Keratinocyte (primary cell): Measurements from ENCODE around the gene MRGPRF.

Experiments used
- CTCF ChIP-seq, 3 experiments: IDR thresholded peaks in 1 of 3; conservative IDR thresholded peaks in 1 of 3; optimal IDR thresholded peaks in 1 of 3; 2 replicates in 2 of 3; 3 replicates in 1 of 3; pipeline versions ENCODE3 to v1.5.1; 2011; ENCODE audit warnings: low read length in 3 of 3, mild to moderate bottlenecking in 3 of 3, moderate library complexity in 2 of 3, control low read depth in 1 of 3, inconsistent platforms in 1 of 3; ENCODE audit not compliant: insufficient read depth in 2 of 3; ENCODE audit errors: extremely low read depth in 1 of 3
- EZH2 ChIP-seq: IDR thresholded peaks from one replicate; pipeline ENCODE4 v1.6.1; 2012; ENCODE audit warnings: inconsistent platforms, mild to moderate bottlenecking, low read length, moderate library complexity

GRCh38 chr11:68992743-68993255, 20.2 kb downstream of the MRGPRF start:
- no peak for TF ChIP-seq CTCF (optimal IDR thresholded peaks at IDR 0.05 in 1 of 3, IDR thresholded peaks at IDR 0.05 in 1 of 3, conservative IDR thresholded peaks at IDR 0.05 in 1 of 3; ENCODE audit: extremely low read depth in 1 of 3, insufficient read depth in 2 of 3, low read length in 3 of 3)
- TF ChIP-seq EZH2 = no peak
